IMR-90 (cell line): ENCODE results near the gene TCEAL3. TPM values are rescaled to one million over a fixed set of nuclear protein-coding genes. Genes with fewer than 3 reads are reported as not detected.

Source experiments
- ATAC-seq: fragments of 200-7000 bp; cut with Tn5 transposase; 2 replicates; pipeline ENCODE4 v1.9.1; 2020; ENCODE audit warnings: low read depth, mild to moderate bottlenecking, moderate library complexity
- BruUV-seq: library from RNA; stranded (reverse); fragments of 400-500 nt; replicated peaks from 2 replicates; lab custom pipeline; 2021; lab: Mats Ljungman, UMichigan
- CTCF ChIA-PET: fragments of 300-600 bp; formaldehyde crosslinking; extraction: SDS; loops from one replicate; lab custom pipeline; 2021; ENCODE audit warnings: antibody characterized with exemption; lab: Yijun Ruan, JAX
- POLR2A ChIA-PET: fragments of 300-600 bp; sonication (Branson Sonifier 250); formaldehyde crosslinking; loops from one replicate; lab custom pipeline; 2022; ENCODE audit warnings: antibody characterized with exemption; ENCODE audit not compliant: unreplicated experiment; lab: Charles Lee
- DNase-seq: peaks from one replicate; pipeline ENCODE4 v3.0.0; 2013
- H2AFZ ChIP-seq: replicated peaks from 2 replicates; pipeline ENCODE3; 2013; ENCODE audit warnings: low read length, mild to moderate bottlenecking; ENCODE audit not compliant: poor library complexity
- H2AK5ac ChIP-seq: 2 replicates; pipeline ENCODE4 v1.6.1; 2013; ENCODE audit warnings: low read depth, low read length, inconsistent platforms
- H2AK9ac ChIP-seq: replicated peaks from 2 replicates; pipeline ENCODE3; 2013; ENCODE audit warnings: mild to moderate bottlenecking, low read depth, low read length, moderate library complexity; ENCODE audit not compliant: poor library complexity
- H2BK120ac ChIP-seq: 2 replicates; pipeline ENCODE4 v1.6.1; 2013; ENCODE audit warnings: low read depth, low read length, inconsistent platforms
- H2BK15ac ChIP-seq: 3 replicates; pipeline ENCODE4 v1.6.1; 2013; ENCODE audit warnings: low read depth, low read length, inconsistent platforms
- H2BK20ac ChIP-seq: 2 replicates; pipeline ENCODE4 v1.6.1; 2013; ENCODE audit warnings: low read depth, mild to moderate bottlenecking, inconsistent platforms, low read length, moderate library complexity
- H2BK5ac ChIP-seq: 2 replicates; pipeline ENCODE4 v1.6.1; 2013; ENCODE audit warnings: mild to moderate bottlenecking, low read depth, low read length, inconsistent platforms; ENCODE audit not compliant: poor library complexity, severe bottlenecking
- H3K14ac ChIP-seq: replicated peaks from 2 replicates; pipeline ENCODE4 v1.6.1; 2013; ENCODE audit warnings: low read depth, low read length, inconsistent platforms
- H3K18ac ChIP-seq: 2 replicates; pipeline ENCODE4 v1.6.1; 2013; ENCODE audit warnings: low read depth, low read length, control low read depth
- H3K23ac ChIP-seq: 2 replicates; pipeline ENCODE4 v1.6.1; 2013; ENCODE audit warnings: low read depth, low read length, inconsistent platforms
- H3K27ac ChIP-seq: 2 replicates; pipeline ENCODE4 v1.5.1; 2013; ENCODE audit warnings: mild to moderate bottlenecking, control low read depth, low read length; ENCODE audit not compliant: insufficient read depth
- H3K27me3 ChIP-seq: 2 replicates; pipeline ENCODE4 v1.6.1; 2013; ENCODE audit warnings: low read length; ENCODE audit not compliant: control insufficient read depth, insufficient read depth
- H3K36me3 ChIP-seq: 2 replicates; pipeline ENCODE4 v1.6.1; 2013; ENCODE audit warnings: low read length, mixed read lengths; ENCODE audit not compliant: control insufficient read depth, insufficient read depth
- H3K4ac ChIP-seq: 2 replicates; pipeline ENCODE4 v1.6.1; 2013; ENCODE audit warnings: low read depth, low read length, inconsistent platforms
- H3K4me1 ChIP-seq: 2 replicates; pipeline ENCODE4 v1.6.1; 2013; ENCODE audit warnings: low read length, mixed read lengths; ENCODE audit not compliant: control insufficient read depth, insufficient read depth
- H3K4me2 ChIP-seq: 2 replicates; pipeline ENCODE4 v1.6.1; 2013; ENCODE audit warnings: low read depth, mild to moderate bottlenecking, control low read depth, low read length, moderate library complexity
- H3K4me3 ChIP-seq: 2 replicates; pipeline ENCODE4 v1.5.1; 2013; ENCODE audit warnings: low read depth, mild to moderate bottlenecking, control low read depth, low read length, moderate library complexity; ENCODE audit not compliant: insufficient read depth
- H3K56ac ChIP-seq: 2 replicates; pipeline ENCODE4 v1.6.1; 2013; ENCODE audit warnings: low read length, inconsistent platforms; ENCODE audit not compliant: insufficient read depth; ENCODE audit errors: extremely low read depth
- H3K79me1 ChIP-seq, 2 experiments: 2 replicates each; pipeline ENCODE4 v1.6.1; 2013; ENCODE audit warnings: low read length in 2 of 2, inconsistent platforms in 1 of 2, low read depth in 1 of 2
- H3K9ac ChIP-seq: 2 replicates; pipeline ENCODE4 v1.6.1; 2013; ENCODE audit warnings: low read depth, low read length, control low read depth
- H3K9me1 ChIP-seq: 2 replicates; pipeline ENCODE4 v1.6.1; 2013; ENCODE audit warnings: low read length, inconsistent platforms; ENCODE audit not compliant: insufficient read depth
- H3K9me3 ChIP-seq: 2 replicates; pipeline ENCODE4 v1.6.1; 2013; ENCODE audit warnings: low read length; ENCODE audit not compliant: control insufficient read depth, insufficient read depth
- H4K20me1 ChIP-seq: 2 replicates; pipeline ENCODE4 v1.6.1; 2013; ENCODE audit warnings: low read length, inconsistent platforms; ENCODE audit not compliant: insufficient read depth
- H4K5ac ChIP-seq: 2 replicates; pipeline ENCODE4 v1.6.1; 2013; ENCODE audit warnings: mild to moderate bottlenecking, low read depth, low read length, control low read depth
- H4K8ac ChIP-seq, 2 experiments: 2 replicates each; pipeline ENCODE4 v1.6.1; 2013; ENCODE audit warnings: low read depth in 2 of 2, low read length in 2 of 2, control low read depth in 1 of 2, inconsistent platforms in 1 of 2
- H4K91ac ChIP-seq: 2 replicates; pipeline ENCODE4 v1.6.1; 2013; ENCODE audit warnings: low read depth, low read length, inconsistent platforms; ENCODE audit not compliant: insufficient read depth
- CHD1 ChIP-seq: IDR thresholded peaks from 2 replicates; pipeline ENCODE4 v1.6.1; 2012; ENCODE audit warnings: low read depth, low read length, improper control_type of control experiment
- MXI1 ChIP-seq: IDR thresholded peaks from 2 replicates; pipeline ENCODE4 v1.6.1; 2012; ENCODE audit warnings: low read depth, mild to moderate bottlenecking, low read length, moderate library complexity, borderline replicate concordance
- RCOR1 ChIP-seq: IDR thresholded peaks from 2 replicates; pipeline ENCODE4 v1.6.1; 2012; ENCODE audit warnings: mild to moderate bottlenecking, low read length, improper control_type of control experiment; ENCODE audit not compliant: insufficient replicate concordance
- USF2 ChIP-seq: fragments of 150-350 bp; IDR thresholded peaks from 2 replicates; pipeline ENCODE4 v1.6.1; 2017; ENCODE audit warnings: mild to moderate bottlenecking, antibody characterized with exemption, low read length, low read depth
- WGBS, 2 experiments: methylation state at CpG; one replicate each; pipeline versions ENCODE4 v1.1.5 to v1.1.7; 2013; ENCODE audit warnings: missing lambda C conversion rate in 2 of 2; ENCODE audit not compliant: insufficient read length in 1 of 2; ENCODE audit errors: extremely low coverage in 2 of 2; 5-methylcytosine and 5-hydroxymethylcytosine counted together
- dilution Hi-C: fragments of 300-500 bp; cut with HindIII; formaldehyde crosslinking; loops from one replicate; pipeline ENCODE4 v1.14.3; 2018; ENCODE audit warnings: low sequenced_read_pairs; ENCODE audit not compliant: unreplicated experiment
- in situ Hi-C: fragments of 300-500 bp; cut with MboI; formaldehyde crosslinking; loops from 3 replicates; pipeline ENCODE4 v1.14.3; 2019; ENCODE audit warnings: low sequenced_read_pairs, inconsistent platforms, mixed read lengths
- intact Hi-C: fragments of 100-400 bp; cut with micrococcal nuclease; formaldehyde crosslinking; loops from 2 replicates; pipeline ENCODE4 v1.10.0; 2022
- polyA plus RNA-seq, 3 experiments: library from polyadenylated mRNA; depleted of rRNA; stranded (reverse); fragments of >200 nt; gene quantifications; 2 replicates each; pipeline ENCODE4 v1.2.3, GENCODE V29; 2012; ENCODE audit warnings: low replicate concordance in 1 of 3
- total RNA-seq: library from RNA; depleted of rRNA; stranded (reverse); fragments of >200 nt; gene quantifications from 2 replicates; pipeline ENCODE4 v1.2.3, GENCODE V29; 2012

The TCEAL3 gene
- total and polyA plus RNA-seq, 2 of the 4 experiments (the other 2 are of a cell fraction) = 3.2 to 24.2 TPM

GRCh38 chrX:103571121-103571520, 36.6 kb upstream of the TCEAL3 start:
- CTCF ChIA-PET = no interaction called here

More at GRCh38 chrX:103571121-103571520, 36.6 kb upstream of the TCEAL3 start:
- no peak overlapping the region for H3K56ac ChIP-seq
- H2AFZ ChIP-seq = no peak overlapping the region
- H2AK5ac ChIP-seq = no peak overlapping the region
- dilution Hi-C loops = no loop called here
- 94% methylated on average over 2 of the region's 6 CpGs; no CpG with 5 or more reads in 1 of the 2 experiments for WGBS, 2 experiments
- H3K27ac ChIP-seq = no peak overlapping the region
- H4K91ac ChIP-seq = no peak overlapping the region
- no peaks in the 10 kb centered on the region for H3K9me1 ChIP-seq
- POLR2A ChIA-PET = no interaction called here
- H4K8ac ChIP-seq = no peak overlapping the region
- no peak overlapping the region for H3K9ac ChIP-seq
- intact Hi-C loops = loop anchor here (10.0 kb wide), 1 partner anchor 64 kb away; no protein-coding TSS in a partner anchor
- peaks cover 3% of the 10 kb centered on the region; the same call in 1 of the 2 replicates for H3K27me3 ChIP-seq
- DNase-seq = no peak
- H3K4ac ChIP-seq = no peak overlapping the region
- no peak overlapping the region for H2BK20ac ChIP-seq
- no peak overlapping the region for H3K23ac ChIP-seq
- H3K4me2 ChIP-seq = no peak overlapping the region
- no TSS peak for BruUV-seq
- H3K79me1 ChIP-seq = no peaks in the 10 kb centered on the region
- no peaks in the 10 kb centered on the region for H3K9me3 ChIP-seq
- no peaks in the 10 kb centered on the region for H3K4me1 ChIP-seq
- H2BK5ac ChIP-seq = no peak overlapping the region
- no peak overlapping the region for H2AK9ac ChIP-seq
- in situ Hi-C loops = no loop called here
- H3K18ac ChIP-seq = no peak overlapping the region
- H4K20me1 ChIP-seq = no peaks in the 10 kb centered on the region
- ATAC-seq = no peak
- H2BK120ac ChIP-seq = no peak overlapping the region
- no peaks in the 10 kb centered on the region for H3K36me3 ChIP-seq
- H3K4me3 ChIP-seq = no peak overlapping the region
- H4K5ac ChIP-seq = no peak overlapping the region
- TF ChIP-seq MXI1 (no peak), CHD1 (no peak), USF2 (no peak), RCOR1 (no peak)
- no peak overlapping the region for H3K14ac ChIP-seq
- H2BK15ac ChIP-seq = no peak overlapping the region
